ENCODE results near the gene HEXB. TPM values are rescaled to one million over a fixed set of nuclear protein-coding genes. Genes with fewer than 3 reads are reported as not detected.

Gene HEXB
- total and polyA plus RNA-seq, 2 of the 13 experiments (the other 11 are each of a cell fraction or from before 2014, with no cell fraction given), result 100 to 104 TPM

- no peak for TF ChIP-seq ZNF260 (CRISPR knock-in tag; IDR thresholded peaks at IDR 0.05; ENCODE audit: borderline replicate concordance, low read depth)
- TF ChIP-seq NR2F6 (IDR thresholded peaks at IDR 0.05), result no peak
- TF ChIP-seq NR2F6 (CRISPR knock-in tag; IDR thresholded peaks at IDR 0.05), result no peak
- no peak for TF ChIP-seq IRF9 (CRISPR knock-in tag; IDR thresholded peaks at IDR 0.05; ENCODE audit: borderline replicate concordance)
- no peak for TF ChIP-seq PLRG1 (conservative IDR thresholded peaks at IDR 0.05)
- TF ChIP-seq MTA3 (CRISPR knock-in tag; IDR thresholded peaks at IDR 0.05), result no peak
- TF ChIP-seq ZNF512B (CRISPR knock-in tag; IDR thresholded peaks at IDR 0.05; ENCODE audit: borderline replicate concordance), result no peak; the same call in 1 of the 2 replicates
- no peak for TF ChIP-seq ZNF619 (CRISPR knock-in tag; IDR thresholded peaks at IDR 0.05)
- TF ChIP-seq, protein P1, sequence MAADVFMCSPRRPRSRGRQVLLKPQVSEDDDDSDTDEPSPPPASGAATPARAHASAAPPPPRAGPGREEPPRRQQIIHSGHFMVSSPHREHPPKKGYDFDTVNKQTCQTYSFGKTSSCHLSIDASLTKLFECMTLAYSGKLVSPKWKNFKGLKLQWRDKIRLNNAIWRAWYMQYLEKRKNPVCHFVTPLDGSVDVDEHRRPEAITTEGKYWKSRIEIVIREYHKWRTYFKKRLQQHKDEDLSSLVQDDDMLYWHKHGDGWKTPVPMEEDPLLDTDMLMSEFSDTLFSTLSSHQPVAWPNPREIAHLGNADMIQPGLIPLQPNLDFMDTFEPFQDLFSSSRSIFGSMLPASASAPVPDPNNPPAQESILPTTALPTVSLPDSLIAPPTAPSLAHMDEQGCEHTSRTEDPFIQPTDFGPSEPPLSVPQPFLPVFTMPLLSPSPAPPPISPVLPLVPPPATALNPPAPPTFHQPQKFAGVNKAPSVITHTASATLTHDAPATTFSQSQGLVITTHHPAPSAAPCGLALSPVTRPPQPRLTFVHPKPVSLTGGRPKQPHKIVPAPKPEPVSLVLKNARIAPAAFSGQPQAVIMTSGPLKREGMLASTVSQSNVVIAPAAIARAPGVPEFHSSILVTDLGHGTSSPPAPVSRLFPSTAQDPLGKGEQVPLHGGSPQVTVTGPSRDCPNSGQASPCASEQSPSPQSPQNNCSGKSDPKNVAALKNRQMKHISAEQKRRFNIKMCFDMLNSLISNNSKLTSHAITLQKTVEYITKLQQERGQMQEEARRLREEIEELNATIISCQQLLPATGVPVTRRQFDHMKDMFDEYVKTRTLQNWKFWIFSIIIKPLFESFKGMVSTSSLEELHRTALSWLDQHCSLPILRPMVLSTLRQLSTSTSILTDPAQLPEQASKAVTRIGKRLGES (CRISPR knock-in tag; IDR thresholded peaks at IDR 0.05; ENCODE audit: borderline replicate concordance), result no peak
- TF ChIP-seq PRDM10 (CRISPR knock-in tag; IDR thresholded peaks at IDR 0.05; ENCODE audit: low read depth), result no peak
- TF ChIP-seq HIVEP1 (CRISPR knock-in tag; IDR thresholded peaks at IDR 0.05), result no peak
- TF ChIP-seq ZNF772 (CRISPR knock-in tag; IDR thresholded peaks at IDR 0.05), result no peak
- TF ChIP-seq, protein P2, sequence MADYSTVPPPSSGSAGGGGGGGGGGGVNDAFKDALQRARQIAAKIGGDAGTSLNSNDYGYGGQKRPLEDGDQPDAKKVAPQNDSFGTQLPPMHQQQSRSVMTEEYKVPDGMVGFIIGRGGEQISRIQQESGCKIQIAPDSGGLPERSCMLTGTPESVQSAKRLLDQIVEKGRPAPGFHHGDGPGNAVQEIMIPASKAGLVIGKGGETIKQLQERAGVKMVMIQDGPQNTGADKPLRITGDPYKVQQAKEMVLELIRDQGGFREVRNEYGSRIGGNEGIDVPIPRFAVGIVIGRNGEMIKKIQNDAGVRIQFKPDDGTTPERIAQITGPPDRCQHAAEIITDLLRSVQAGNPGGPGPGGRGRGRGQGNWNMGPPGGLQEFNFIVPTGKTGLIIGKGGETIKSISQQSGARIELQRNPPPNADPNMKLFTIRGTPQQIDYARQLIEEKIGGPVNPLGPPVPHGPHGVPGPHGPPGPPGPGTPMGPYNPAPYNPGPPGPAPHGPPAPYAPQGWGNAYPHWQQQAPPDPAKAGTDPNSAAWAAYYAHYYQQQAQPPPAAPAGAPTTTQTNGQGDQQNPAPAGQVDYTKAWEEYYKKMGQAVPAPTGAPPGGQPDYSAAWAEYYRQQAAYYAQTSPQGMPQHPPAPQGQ (CRISPR knock-in tag; IDR thresholded peaks at IDR 0.05; ENCODE audit: borderline replicate concordance), result no peak
- no peak for TF ChIP-seq ZNF841 (CRISPR knock-in tag; IDR thresholded peaks at IDR 0.05; ENCODE audit: borderline replicate concordance)
- no peak for TF ChIP-seq RFXAP (CRISPR knock-in tag; IDR thresholded peaks at IDR 0.05; ENCODE audit: borderline replicate concordance)
Observed at GRCh38 chr5:74641735-74642542, 43.1 kb upstream of the HEXB start (continued).

Data from HepG2 (cell line).